HT1080 (cell line): Measurements from ENCODE around the gene ABLIM2. TPM values are rescaled to one million over a fixed set of nuclear protein-coding genes. Genes with fewer than 3 reads are reported as not detected.
A peak's percentile ranks its signal among the peaks of the same experiment; 100 is the strongest.

Source experiments
- DNase-seq: peaks from one replicate; pipeline ENCODE4 v3.0.0-alpha.2; 2015; ENCODE audit warnings: low read depth
- total RNA-seq: library from RNA; depleted of rRNA; stranded (reverse); fragments of >200 nt; shearing (Covaris generic); gene quantifications from 2 replicates; pipeline ENCODE4 v1.2.3, GENCODE V29; 2014

Gene ABLIM2
- total RNA-seq, 1 experiment from 2014 or later: 0.19 TPM

DNA sequence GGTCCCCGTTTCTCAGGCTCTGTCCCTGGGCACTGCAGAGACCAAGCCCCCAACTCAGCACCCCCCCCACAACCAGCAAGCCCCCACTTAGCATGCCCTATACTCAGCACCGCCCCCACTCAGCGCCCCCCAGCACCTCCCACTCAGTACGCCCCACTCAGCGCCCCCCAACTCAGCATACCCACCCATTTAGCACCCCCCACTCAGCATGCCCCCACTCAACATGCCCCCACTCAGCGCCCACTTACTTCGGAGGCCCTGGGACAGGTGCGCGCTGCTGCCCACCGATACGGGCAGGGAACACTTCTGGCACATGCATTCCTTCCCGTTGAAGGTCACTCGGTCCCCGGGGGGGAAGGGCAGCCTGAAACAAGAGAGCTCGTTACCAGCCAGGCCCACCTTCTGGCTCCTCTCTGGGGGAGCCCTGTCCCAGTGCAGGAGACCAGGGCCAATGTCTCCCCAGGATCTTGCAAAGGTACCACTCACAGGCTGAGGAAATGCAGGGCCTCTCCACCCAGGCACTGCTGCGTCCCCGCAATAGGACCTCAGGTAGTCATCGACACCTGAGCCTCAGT lies 70.6 kb downstream of the ABLIM2 start:
- DNase-seq: no peak

DNA sequence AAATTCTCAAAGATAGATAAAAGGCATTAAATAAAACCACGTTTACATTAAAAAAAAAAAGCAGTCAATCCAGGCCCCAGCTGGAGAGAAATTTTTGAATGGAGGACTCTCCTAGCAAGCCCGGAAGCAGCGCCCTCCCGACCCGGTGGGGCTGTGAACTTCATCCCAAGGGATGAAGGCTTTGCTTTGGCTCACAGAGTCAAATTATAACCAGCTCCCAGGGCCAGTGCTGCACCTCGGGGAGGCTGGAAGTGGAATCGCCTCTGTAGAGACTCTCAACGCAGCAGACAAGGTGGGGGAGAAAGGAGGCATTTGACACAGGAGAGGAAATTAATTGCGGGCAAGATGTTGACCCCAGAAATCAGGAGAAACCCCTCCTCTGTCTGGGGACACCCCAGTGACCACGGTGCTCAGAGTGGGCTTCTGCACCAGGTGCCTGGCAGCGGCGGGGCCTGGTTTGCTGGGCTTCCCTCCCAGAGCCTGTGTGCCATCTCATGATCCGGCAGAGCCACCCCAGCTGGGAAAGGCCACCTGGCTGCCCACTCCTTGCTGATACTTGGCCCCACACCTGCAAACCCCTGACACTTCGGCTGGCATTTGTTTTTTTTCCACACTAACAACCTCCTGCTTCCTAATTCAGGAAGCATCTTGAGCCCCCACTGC lies 71.7 kb downstream of the ABLIM2 start:
- no peak for DNase-seq

DNA sequence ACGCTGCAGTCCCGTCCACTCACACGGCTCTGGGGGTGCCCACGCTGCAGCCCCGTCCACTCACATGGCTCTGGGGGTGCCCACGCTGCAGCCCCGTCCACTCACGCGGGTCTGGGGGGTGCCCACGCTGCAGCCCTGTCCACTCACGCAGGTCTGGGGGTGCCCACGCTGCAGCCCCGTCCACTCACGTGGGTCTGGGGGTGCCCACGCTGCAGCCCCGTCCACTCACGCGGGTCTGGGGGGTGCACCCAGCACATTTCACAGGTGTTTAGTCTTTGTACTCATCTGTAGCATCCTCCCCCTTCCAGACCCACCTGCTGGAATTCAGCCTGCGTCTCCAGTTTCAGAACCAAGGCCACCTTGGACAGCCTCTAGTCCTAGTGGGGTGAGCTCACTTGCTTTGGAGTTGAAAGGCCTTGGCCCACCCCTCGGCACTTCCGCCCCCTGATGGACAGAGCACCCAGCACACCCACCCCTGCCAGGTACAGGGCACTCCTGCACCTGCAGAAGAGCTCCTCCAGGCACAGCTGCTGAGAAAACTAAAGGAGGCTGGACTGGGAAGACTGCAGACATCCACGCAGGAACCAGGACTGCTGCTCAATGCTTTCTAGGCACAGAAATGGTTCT lies 73.0 kb downstream of the ABLIM2 start:
- no peak for DNase-seq

DNA sequence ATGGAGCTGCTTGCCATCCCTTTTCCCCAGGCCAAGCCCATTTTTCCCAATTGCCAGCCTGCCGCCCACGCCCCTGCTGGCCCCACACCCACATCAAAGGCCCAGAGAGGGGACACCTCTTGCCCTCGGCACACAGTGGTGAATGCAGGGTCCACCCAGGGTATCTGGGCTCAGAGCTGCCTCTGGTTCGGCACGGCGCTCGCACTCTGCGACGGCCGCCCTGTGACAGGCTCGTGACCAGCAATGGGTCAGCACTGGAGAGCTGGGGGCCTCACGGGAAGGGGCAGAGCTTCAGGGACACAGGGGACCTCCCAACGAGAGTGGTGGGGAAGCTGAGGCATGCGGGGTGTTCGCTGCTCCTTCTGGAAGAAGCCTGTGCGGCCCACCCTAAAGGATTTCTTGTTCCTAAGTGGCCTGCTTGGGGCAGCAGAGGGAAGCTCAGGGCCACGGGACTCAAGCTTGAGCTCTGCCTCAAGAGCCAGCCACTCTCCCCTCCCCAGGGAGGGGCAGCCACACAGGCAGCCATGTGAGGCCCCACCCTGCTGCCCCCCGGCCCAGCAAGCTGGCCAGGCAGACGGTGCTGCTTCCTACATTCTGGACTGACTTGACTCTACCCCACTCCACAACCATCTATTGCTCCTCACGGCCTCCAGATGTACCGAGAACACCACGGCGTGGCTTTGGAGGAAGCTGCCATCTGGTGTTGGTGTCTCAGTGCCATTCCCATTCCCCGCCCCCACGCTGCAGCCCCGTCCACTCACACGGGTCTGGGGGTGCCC lies 73.7 kb downstream of the ABLIM2 start:
- DNase-seq: no peak

DNA sequence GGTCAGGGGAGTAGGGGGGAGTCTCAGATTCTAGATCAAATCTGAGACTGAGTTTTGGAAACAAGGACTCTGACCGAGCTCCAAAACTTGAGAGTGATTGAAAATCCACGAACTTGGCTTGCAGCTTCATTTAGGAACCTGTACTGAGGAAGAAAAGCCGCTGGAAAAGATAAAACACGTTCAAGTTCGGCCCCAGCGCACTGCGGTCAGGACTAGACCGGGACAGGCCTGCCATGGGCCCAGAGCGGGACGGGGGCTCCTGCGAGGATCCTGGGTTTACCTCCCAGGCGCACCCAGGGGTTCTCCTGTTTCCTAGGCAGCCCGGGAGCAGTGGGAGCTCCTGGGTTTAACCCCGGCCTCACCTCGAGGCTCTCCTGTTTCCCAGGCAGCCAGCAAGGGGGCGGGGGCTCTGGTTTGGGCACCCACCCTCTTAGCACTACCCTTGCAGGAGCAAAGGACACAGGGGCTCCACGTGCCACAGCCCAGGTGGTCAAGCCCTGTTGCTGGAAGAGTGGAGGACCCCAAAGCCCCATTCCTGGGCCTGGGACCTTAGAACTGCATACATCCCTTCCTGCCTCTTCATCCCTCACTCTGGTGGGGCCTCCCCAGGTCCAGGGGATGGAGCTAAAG lies 74.5 kb downstream of the ABLIM2 start:
- no peak for DNase-seq

DNA sequence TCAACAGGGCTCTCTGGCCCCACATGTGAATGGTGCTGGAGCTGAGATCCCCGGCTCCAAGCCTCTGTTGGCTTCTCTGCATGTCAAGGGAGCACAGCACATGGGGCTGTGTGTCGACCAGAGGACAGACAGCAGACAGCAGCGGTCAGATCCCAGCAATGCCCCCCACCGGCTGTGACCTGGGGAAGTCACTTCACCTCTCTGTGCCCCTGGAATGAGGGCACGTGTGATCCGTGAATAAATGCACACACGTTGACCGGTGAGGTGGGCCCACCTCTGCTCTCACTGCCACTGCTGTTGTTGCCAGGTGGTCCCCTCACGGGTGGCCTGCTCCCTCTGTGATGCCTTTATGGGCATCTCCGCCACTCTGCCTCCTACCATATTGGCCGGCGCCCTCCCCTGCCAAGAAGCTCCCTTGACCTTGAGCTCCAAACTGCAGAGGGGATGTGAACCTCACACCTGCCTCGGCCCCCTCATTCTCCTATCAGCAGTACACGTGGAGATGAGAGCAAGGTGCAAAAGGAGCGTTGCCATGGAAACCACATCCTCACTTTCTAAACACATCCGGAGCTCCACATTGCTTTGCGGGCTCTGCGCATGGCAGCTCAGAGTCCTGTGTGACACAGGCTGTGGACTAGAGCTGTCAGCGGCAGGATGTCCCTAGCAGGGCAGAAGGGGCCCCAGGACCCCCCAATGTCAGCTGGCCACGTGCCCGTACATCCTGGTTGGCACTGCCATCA lies 75.4 kb downstream of the ABLIM2 start:
- no peak for DNase-seq

DNA sequence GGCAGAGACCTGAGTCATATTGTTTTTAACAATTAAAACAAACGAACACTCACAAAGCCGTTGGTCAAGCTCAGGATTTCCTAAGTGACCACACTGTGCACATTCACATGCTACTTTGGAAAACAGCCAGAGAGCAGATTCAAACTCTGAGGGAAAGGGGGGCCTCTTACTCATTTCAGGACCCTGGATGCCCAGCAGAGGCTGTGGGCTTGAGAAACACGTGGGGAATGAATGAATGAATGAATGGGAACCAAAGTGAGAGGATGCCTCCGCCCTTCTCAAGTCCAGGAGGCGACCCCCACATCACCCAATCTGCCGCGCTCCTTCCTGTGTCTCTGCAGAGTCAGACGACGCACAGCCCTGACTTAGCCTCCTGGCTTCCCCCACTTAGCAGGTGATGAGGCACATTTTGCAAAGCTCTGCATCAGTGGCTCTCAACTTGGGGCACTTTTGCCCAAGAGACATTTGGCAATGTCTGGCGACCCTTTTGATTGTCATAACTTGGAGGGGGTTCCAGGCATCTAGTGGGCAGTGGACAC lies 76.0 kb downstream of the ABLIM2 start:
- no peak for DNase-seq

DNA sequence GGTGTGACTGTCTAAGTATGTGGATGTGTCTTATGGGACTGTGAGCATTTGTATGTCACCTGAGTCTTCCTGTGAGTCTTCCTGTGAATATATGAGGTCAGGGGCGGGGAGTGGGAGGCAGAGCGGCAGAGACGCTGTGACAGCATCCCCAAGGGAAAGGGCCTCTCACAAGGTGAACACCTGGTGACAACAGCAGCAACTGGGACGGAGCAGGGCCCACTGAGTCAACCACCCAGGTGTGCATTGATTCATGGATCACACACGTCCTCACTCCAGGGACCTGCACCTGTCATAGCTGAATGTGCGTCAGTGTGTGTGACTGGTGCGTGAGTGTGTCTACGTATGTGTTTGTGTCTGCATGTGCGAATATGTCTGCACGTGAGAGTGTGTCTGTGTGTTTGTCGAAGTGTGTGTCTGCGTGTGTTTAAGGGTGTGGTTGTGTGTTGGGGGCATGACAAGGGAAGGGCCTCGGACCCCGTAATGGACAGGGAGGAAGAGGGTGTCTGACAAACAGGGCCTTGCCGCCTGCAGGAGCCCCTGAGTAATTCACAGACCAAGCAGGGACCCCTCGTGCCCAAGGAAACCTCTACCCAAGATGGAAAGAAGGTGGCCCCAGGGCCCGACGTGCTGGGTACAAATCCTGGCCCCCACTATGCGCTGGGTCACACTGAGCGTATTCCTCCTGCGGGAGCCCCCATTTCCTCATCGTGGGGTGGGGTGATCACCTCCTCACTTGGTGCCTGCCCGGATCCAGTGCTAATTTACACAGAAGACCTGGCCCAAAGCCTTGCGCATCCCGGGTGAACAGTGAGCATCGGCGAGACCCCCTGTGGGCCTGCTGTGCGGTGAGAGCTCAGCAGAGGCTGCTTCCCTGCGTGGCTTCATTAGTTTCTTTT lies 76.7 kb downstream of the ABLIM2 start:
- no peak for DNase-seq

DNA sequence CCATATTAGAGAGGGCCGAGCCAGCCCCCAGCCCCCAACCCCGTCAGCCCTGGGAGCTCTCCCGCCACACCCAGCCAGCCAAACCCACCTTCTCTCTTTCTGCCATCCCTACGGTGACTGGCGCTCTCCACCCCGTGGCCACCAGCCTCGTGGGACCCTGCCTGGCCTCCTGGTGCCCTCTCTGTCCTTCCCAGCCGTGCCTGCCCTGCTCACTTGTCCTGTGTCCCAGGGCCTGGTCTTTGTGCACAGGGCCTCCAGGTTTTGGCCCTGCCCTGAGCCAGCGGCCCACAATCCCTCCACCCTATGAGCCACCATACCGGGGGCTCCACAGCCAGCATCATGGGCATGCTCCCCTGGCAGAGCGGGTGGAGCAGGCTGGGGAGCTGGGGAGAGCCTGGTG lies 77.4 kb downstream of the ABLIM2 start:
- DNase-seq: no peak

DNA sequence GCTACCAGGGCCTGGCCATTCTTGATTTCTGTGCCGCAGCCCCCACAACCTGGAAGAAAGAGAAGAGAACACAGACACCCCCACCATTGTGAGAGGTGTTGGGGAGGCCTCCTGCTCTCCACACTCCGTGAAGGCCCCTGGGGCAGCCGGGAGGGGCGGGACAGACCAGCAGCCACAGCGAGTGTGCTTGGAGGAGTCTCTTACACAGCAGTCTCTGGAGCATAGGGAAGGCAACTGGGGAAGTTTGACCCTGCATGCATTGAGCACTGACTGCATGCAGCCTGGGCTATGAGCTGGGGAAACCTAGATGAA lies 77.9 kb downstream of the ABLIM2 start:
- no peak for DNase-seq

DNA sequence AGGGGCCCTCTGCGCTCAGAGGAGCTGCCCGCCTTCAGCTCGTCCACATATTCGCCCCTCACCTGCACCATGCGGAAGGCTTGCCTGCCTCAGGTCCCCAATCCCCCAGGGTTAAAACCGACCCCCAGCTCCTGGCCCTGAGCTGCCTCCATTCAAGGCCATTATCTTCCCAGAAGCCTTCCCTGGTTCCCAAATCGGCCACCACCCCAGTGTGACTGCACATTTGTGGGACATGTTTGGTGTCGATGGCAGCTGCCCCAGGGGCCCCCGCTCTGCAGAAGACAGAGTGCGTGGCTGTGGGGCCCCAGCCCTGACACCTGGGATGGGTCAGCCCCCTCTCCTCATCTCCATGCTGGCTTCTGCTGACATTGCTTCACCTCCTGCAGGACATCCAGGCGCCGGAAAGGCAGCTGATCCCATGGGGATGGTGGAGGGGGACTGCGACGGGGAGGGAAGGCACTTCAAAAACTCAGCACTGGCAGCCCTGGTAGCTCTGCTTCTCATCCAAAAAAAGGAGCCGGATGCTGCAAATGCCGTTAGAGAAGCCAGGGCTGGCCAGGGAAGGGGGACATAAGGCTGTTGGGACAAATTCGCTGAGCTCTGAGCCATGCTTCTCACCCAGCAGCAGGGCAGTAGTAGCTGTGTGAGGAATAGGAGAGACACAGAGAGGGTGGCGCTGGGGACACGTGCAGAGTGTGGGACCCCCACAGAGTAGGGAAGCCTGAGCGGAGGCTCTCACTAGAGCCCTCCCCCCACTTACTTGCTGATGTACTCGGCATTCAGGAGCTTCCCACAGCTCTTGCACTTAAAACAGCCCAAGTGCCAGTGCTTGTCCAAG lies 78.5 kb downstream of the ABLIM2 start:
- DNase-seq: no peak

DNA sequence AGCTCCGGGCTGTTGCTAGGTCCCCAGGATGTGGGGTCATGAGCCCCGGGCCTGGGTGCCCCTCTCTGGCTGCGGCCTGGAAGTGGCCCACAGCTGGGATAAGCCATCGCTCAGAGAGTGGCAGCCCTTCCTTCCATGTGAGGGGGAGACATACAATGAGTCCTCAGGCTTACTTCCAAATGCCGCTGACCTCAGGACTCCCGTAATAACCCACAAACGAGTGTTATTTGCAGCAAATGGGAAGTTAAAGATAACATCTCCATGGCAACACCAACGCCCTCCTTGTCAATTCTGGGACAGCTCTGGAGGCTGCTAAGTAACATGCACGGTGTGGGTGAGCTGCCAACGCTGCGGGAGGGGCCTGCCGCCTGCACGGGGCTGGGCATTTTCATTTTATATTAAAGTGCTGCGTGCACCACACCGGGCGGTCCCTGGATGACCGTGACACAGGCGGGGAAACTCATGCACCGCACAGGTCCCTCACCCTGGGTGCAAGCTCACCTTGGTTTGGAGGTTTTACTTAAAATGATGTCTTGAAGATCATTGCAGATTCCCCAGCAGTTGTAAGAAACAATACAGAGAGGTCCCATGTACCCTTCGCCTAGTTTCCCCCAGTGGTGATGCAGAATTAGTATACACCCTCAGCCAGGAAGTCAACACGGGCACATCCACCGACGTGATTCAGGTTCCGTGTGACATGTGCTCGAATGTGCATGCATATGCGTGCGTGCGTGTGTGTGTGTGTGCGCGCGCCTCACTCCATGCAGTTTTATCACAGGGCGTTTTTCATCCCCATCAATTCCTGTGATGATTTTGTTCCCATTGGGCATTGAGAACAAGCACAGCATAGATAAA lies 79.4 kb downstream of the ABLIM2 start:
- DNase-seq: peak; percentile 34

DNA sequence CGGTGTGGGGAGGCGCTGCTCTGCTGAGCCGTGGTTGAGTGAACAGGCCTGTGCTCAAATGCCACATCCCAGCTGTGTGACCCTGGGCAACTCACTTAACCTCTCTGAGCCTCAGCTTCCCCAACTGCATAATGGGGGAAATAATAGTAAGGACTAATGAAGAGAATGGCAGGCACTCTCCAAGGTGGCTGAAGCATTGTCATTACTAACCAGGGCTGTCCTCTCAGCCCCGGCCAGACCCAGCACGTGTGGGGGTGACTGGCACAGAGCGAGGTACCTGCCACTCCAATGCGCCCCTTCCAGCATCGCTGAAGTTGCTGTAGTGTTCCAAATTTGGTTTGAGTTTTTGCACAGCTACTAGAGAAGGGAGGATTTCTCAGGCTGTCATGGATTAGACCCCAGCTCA lies 80.0 kb downstream of the ABLIM2 start:
- DNase-seq: no peak

DNA sequence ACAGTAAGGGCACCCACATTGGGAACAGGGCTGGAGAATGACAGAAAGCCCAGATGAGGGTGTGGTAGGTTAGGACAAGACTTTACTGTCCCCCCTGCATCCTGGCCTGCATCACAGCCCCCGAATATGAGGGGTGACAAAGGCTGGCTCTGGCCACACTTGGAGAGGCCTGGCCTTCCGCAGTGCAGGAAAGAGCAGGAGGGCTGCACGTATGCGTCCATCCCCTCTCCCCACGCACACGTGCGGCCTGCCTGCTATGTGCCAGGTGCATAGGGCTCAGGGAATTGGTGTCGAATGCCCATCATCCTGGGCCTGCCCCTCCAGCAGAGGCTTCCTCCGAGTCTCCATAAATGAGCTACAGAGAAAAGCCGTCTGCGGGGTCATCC lies 80.5 kb downstream of the ABLIM2 start:
- DNase-seq: no peak

DNA sequence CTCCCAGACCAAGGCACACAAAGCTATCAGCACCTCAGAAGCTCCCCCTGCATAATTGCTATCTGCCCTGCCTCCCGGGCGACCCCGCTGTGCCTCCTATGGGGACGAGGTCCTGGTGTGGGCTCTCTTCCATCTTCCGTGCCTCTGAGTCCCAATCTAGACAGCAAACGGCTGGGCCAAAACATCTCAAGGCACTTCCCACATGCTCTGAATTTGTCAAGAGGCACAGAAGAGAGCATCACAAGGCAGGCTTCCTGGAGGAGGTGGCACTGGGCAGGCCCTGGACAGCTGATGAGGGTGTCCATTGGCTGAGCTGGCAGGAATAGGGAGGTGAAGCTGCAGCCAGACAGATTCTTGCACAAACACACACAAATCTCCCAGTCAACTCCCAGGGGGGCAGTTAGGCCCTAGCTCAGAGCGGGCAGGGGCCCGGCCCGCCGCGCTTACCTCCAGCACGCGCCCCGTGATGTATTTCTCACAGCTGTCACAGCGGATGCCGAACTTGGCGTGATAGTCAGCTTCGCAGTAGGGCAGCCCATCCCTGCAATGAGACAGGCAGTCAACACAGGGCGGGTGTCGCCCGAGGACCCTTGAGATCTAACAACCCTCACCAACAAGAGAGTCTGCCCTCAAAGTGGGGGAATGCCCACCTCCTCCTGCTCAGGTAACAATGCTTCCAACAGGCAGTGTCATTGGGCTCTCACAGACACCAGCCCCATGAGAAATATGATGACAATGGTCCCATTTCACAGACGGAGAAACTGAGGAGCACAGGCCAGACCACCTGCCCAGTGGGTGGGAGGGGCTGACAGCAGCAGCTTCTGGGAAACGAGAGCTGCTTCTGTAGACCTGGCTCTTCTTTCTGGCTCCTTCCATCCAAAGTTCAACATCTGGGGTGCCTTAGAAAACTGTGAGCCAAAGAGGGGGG lies 81.2 kb downstream of the ABLIM2 start:
- DNase-seq: no peak

DNA sequence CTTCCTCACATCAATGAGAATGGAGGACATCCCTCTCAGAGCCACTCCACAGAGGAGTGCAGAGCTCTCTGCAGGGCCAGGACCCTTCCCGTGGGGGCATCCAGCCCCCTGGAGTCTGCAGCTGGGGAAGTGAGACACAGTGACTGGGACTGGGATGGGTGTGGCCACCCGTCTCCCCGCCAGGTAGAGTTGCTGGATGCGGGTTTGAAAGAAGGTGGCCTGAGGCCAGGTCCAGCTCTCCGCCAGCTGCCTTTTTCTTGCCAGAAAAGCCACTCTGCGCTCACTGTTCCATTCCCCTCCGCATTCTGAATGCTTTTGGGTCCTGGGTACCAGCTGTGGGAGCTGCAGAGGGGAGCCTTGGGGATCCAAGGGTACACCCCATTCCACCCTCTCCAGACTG lies 82.6 kb downstream of the ABLIM2 start:
- DNase-seq: no peak
